Liver (tissue), 9 donors: Measurements from ENCODE around the gene RRP15. TPM values are rescaled to one million over a fixed set of nuclear protein-coding genes. Genes with fewer than 3 reads are reported as not detected.
A peak's percentile ranks its signal among the peaks of the same experiment; 100 is the strongest.

ENCODE experiments used
- DNase-seq: peaks from one replicate; pipeline ENCODE4 v3.0.0-alpha.2; 2017; ENCODE audit warnings: low spot score
- H3K27ac ChIP-seq, 2 donors: one replicate each; pipeline ENCODE4 v1.7.0; 2013; ENCODE audit warnings: inconsistent platforms in 2 of 2, low read length in 2 of 2, control low read depth in 1 of 2, low read depth in 1 of 2, mild to moderate bottlenecking in 1 of 2
- H3K27me3 ChIP-seq, 4 donors: one replicate each; pipeline versions ENCODE4 v1.6.1 to v1.7.0; 2013; ENCODE audit warnings: low read length in 3 of 4, inconsistent platforms in 1 of 4, mild to moderate bottlenecking in 1 of 4, moderate library complexity in 1 of 4; ENCODE audit not compliant: control insufficient read depth in 4 of 4, insufficient read depth in 4 of 4
- H3K36me3 ChIP-seq, 4 donors: one replicate each; pipeline versions ENCODE4 v1.6.1 to v1.7.0; 2013; ENCODE audit warnings: low read length in 3 of 4, mild to moderate bottlenecking in 3 of 4, low read depth in 1 of 4, moderate library complexity in 1 of 4; ENCODE audit not compliant: control insufficient read depth in 4 of 4, insufficient read depth in 3 of 4
- H3K4me1 ChIP-seq, 4 donors: one replicate each; pipeline versions ENCODE4 v1.6.1 to v1.7.0; 2013; ENCODE audit warnings: low read length in 3 of 4, mild to moderate bottlenecking in 3 of 4, moderate library complexity in 1 of 4; ENCODE audit not compliant: control insufficient read depth in 4 of 4, insufficient read depth in 4 of 4
- H3K4me3 ChIP-seq, 3 donors: one replicate each; pipeline versions ENCODE4 v1.6.1 to v1.7.0; 2013; ENCODE audit warnings: low read length in 3 of 3, control low read depth in 1 of 3, low read depth in 1 of 3, mild to moderate bottlenecking in 1 of 3
- H3K9ac ChIP-seq, 2 donors: one replicate each; pipeline ENCODE4 v1.7.0; 2013; ENCODE audit warnings: low read length in 2 of 2, mild to moderate bottlenecking in 2 of 2, moderate library complexity in 2 of 2, control low read depth in 1 of 2, low read depth in 1 of 2
- H3K9me3 ChIP-seq, 4 donors: one replicate each; pipeline versions ENCODE4 v1.6.1 to v1.7.0; 2013; ENCODE audit warnings: low read length in 3 of 4; ENCODE audit not compliant: control insufficient read depth in 4 of 4
- FOXA1 ChIP-seq: IDR thresholded peaks from 2 replicates; pipeline ENCODE4 v1.6.1; 2016; ENCODE audit warnings: antibody characterized with exemption
- FOXA2 ChIP-seq: IDR thresholded peaks from 2 replicates; pipeline ENCODE4 v1.6.1; 2016; ENCODE audit warnings: antibody characterized with exemption
- GABPA ChIP-seq, 2 donors: IDR thresholded peaks in 1 of 2; conservative IDR thresholded peaks in 1 of 2; 2 replicates each; pipeline ENCODE4 v1.6.1; 2016; ENCODE audit warnings: antibody characterized with exemption in 2 of 2, mild to moderate bottlenecking in 1 of 2, moderate library complexity in 1 of 2
- HNF4A ChIP-seq, 2 donors: conservative IDR thresholded peaks; 2 replicates each; pipeline ENCODE4 v1.6.1; 2016; ENCODE audit warnings: antibody characterized with exemption in 2 of 2, mild to moderate bottlenecking in 2 of 2
- JUND ChIP-seq, 2 donors: IDR thresholded peaks; 2 replicates each; pipeline ENCODE4 v1.6.1; 2016; ENCODE audit warnings: antibody characterized with exemption in 2 of 2
- NR2F2 ChIP-seq: IDR thresholded peaks from 2 replicates; pipeline ENCODE4 v1.6.1; 2016; ENCODE audit warnings: antibody characterized with exemption
- RAD21 ChIP-seq, 2 donors: IDR thresholded peaks; 2 replicates each; pipeline ENCODE4 v1.6.1; 2016; ENCODE audit warnings: antibody characterized with exemption in 2 of 2, mild to moderate bottlenecking in 2 of 2
- RXRA ChIP-seq, 2 donors: IDR thresholded peaks; 2 replicates each; pipeline ENCODE4 v1.6.1; 2017 to 2018; ENCODE audit warnings: antibody characterized with exemption in 2 of 2, mild to moderate bottlenecking in 1 of 2
- SP1 ChIP-seq: IDR thresholded peaks from 2 replicates; pipeline ENCODE4 v1.6.1; 2018; ENCODE audit warnings: antibody characterized with exemption, mild to moderate bottlenecking
- TAF1 ChIP-seq: conservative IDR thresholded peaks from 2 replicates; pipeline ENCODE4 v1.6.1; 2016; ENCODE audit warnings: antibody characterized with exemption, mild to moderate bottlenecking
- YY1 ChIP-seq: IDR thresholded peaks from 2 replicates; pipeline ENCODE4 v1.6.1; 2016; ENCODE audit warnings: antibody characterized with exemption, mild to moderate bottlenecking
- WGBS: extraction: QIAGEN DNeasy Blood & Tissue Kit; methylation state at CpG from one replicate; pipeline ENCODE4 v1.1.7; 2013; 5-methylcytosine and 5-hydroxymethylcytosine counted together
- polyA plus RNA-seq, 2 donors: library from polyadenylated mRNA; stranded (reverse) in 1 of 2; unstranded in 1 of 2; fragments of 200-250 nt in 1 of 2; fragments of >200 nt in 1 of 2; fragmentation: Nextera tagmentation in 1 of 2; extraction: Ambion mirVana in 1 of 2; gene quantifications; one replicate each; pipeline versions ENCODE4 v1.2.1 to v1.2.3, GENCODE V29; 2013 to 2015
- total RNA-seq, 2 donors: library from RNA; depleted of rRNA; stranded (reverse); fragments of >200 nt; gene quantifications; one replicate each; pipeline ENCODE4 v1.2.3, GENCODE V29; 2014
- TF ChIP-seq, protein P1 (sequence below): IDR thresholded peaks from 2 replicates; pipeline ENCODE4 v1.6.1; 2016; ENCODE audit warnings: antibody characterized with exemption, mild to moderate bottlenecking
- TF ChIP-seq, protein P2 (sequence below): IDR thresholded peaks from 2 replicates; pipeline ENCODE4 v1.6.1; 2016; ENCODE audit warnings: antibody characterized with exemption
- TF ChIP-seq, protein P3 (sequence below): fragments of 150-350 bp; IDR thresholded peaks from 2 replicates; pipeline ENCODE4 v1.5.1; 2017; ENCODE audit warnings: improper control_type of control experiment, low read depth, low read length; ENCODE audit not compliant: missing input control
- TF ChIP-seq, protein P4 (sequence below): IDR thresholded peaks from 2 replicates; pipeline ENCODE4 v1.6.1; 2016; ENCODE audit warnings: antibody characterized with exemption
- donor health status: healthy.
- donor health status: healthy.
- donor health status: healthy.
- donor health status: healthy.
- donor health status: healthy.

Gene RRP15
- total and polyA plus RNA-seq, 4 donors = 2.4 to 9.2 (median 5.2) TPM

DNA sequence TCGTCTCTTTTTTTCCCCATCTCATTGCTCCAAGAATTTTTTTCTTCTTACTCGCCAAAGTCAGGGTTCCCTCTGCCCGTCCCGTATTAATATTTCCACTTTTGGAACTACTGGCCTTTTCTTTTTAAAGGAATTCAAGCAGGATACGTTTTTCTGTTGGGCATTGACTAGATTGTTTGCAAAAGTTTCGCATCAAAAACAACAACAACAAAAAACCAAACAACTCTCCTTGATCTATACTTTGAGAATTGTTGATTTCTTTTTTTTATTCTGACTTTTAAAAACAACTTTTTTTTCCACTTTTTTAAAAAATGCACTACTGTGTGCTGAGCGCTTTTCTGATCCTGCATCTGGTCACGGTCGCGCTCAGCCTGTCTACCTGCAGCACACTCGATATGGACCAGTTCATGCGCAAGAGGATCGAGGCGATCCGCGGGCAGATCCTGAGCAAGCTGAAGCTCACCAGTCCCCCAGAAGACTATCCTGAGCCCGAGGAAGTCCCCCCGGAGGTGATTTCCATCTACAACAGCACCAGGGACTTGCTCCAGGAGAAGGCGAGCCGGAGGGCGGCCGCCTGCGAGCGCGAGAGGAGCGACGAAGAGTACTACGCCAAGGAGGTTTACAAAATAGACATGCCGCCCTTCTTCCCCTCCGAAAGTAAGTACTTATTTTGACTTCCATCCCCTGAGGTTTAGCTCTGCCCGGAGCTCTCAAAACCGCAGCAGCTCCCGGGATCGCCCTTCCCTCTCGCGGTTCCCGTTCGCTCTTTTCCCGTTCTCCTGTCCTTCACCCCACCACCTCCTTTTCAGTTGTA is 61.5 kb downstream of the RRP15 start (continued):
- TF ChIP-seq TAF1 (no peak), YY1 (no peak), FOXA2 (no peak), NR2F2 (no peak), FOXA1 (no peak)
- TF ChIP-seq, protein P1, sequence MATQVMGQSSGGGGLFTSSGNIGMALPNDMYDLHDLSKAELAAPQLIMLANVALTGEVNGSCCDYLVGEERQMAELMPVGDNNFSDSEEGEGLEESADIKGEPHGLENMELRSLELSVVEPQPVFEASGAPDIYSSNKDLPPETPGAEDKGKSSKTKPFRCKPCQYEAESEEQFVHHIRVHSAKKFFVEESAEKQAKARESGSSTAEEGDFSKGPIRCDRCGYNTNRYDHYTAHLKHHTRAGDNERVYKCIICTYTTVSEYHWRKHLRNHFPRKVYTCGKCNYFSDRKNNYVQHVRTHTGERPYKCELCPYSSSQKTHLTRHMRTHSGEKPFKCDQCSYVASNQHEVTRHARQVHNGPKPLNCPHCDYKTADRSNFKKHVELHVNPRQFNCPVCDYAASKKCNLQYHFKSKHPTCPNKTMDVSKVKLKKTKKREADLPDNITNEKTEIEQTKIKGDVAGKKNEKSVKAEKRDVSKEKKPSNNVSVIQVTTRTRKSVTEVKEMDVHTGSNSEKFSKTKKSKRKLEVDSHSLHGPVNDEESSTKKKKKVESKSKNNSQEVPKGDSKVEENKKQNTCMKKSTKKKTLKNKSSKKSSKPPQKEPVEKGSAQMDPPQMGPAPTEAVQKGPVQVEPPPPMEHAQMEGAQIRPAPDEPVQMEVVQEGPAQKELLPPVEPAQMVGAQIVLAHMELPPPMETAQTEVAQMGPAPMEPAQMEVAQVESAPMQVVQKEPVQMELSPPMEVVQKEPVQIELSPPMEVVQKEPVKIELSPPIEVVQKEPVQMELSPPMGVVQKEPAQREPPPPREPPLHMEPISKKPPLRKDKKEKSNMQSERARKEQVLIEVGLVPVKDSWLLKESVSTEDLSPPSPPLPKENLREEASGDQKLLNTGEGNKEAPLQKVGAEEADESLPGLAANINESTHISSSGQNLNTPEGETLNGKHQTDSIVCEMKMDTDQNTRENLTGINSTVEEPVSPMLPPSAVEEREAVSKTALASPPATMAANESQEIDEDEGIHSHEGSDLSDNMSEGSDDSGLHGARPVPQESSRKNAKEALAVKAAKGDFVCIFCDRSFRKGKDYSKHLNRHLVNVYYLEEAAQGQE = no peak

DNA sequence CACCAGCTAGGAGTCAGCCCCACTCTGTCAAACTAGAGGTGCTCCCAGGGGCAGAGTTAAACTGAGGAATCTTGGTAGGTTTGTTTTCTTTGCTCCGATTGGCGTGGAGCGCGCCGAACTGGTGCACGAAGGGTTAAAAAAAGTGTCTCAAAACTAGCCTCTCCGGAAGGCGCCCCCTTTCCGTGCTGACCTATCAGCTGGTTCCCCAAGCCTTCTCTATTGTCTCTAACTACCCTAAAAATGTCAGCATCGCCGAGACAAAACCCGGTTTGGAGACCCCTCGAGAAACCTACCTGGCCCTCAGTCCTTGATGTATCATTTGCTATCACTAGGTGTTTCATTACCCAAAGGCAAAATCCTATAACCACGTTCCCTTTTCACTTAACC is 62.2 kb downstream of the RRP15 start:
- TF ChIP-seq RAD21 (IDR thresholded peaks at IDR 0.05) (peak in 1 of 2 donors; percentile 4), NR2F2 (no peak)
- Histone ChIP-seq H3K36me3 (no peaks in the 10 kb centered on the region), H3K27me3 (no peaks in the 10 kb centered on the region), H3K9ac (peak overlapping the region in 1 of 2 donors; percentile 10), H3K27ac (peak overlapping the region; percentile 13 to 31), H3K4me3 (peak overlapping the region in 1 of 3 donors; percentile 45), H3K9me3 (no peaks in the 10 kb centered on the region), H3K4me1 (peaks cover 4 to 28% (median 24%) of the 10 kb centered on the region in 4 donors)
- WGBS = 8% methylated on average over 14 of the region's 14 CpGs
- DNase-seq = no peak

DNA sequence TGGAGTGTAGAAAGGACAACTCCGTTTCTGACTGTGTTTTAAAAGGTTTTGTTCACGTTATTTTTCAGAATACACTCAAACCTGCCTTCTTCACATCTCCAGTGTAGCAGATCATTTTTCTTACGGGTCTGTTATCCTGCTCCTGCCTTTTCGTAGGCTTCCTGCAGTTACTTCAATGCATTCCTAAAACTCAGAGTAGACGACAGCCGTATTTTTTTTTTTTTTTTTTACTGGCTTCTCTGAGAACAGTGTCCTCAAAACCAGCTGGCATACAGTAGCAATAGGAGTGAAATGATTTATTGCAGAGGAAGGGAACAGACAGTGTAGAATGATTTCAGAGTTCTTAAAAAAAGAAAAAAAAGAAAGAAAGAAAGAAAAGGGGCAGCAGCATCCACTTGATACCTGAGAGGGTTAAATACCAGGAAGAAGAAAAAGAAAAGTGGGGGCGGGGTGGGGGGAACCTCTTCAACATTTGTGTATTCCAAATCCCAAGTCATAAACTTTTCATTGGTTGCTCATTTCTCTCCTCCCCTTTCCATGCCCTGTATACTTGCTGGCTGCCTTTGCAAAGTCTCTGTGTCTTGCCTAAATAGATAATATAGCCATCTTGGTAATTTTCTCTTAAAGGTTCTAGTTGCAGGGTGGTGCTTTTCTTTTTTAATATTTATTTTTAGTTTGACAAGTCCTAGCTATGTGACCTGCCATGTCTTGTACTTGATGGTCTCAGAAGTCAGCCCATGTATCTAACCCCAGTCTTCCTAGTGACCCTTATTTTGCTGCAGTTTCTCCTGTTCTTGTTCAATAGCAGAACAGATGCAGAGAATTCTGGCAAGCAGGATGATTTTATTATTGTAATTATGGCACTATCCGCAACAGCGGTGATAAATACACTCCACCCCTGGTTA is 62.9 kb downstream of the RRP15 start:
- no peak for DNase-seq
- Histone ChIP-seq H3K4me3 (peak overlapping the region in 1 of 3 donors; percentile 45), H3K4me1 (peaks cover 4 to 28% (median 24%) of the 10 kb centered on the region in 4 donors), H3K27ac (peak overlapping the region; percentile 20 to 31), H3K9ac (no peak overlapping the region), H3K36me3 (no peaks in the 10 kb centered on the region), H3K27me3 (no peaks in the 10 kb centered on the region), H3K9me3 (no peaks in the 10 kb centered on the region)
- 34% methylated on average over 9 of the region's 9 CpGs for WGBS
- no peak for TF ChIP-seq FOXA2
- TF ChIP-seq GABPA (IDR thresholded peaks at IDR 0.05 in 1 of 2, conservative IDR thresholded peaks at IDR 0.05 in 1 of 2) = no peak
- no peak for TF ChIP-seq TAF1
- TF ChIP-seq RXRA (IDR thresholded peaks at IDR 0.05) = no peak
- TF ChIP-seq FOXA1 = no peak
- TF ChIP-seq HNF4A (conservative IDR thresholded peaks at IDR 0.05) = no peak
- TF ChIP-seq RAD21 (IDR thresholded peaks at IDR 0.05) = no peak
- no peak for TF ChIP-seq JUND (IDR thresholded peaks at IDR 0.05)
- no peak for TF ChIP-seq NR2F2
- TF ChIP-seq, protein P2, sequence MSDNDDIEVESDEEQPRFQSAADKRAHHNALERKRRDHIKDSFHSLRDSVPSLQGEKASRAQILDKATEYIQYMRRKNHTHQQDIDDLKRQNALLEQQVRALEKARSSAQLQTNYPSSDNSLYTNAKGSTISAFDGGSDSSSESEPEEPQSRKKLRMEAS = no peak
- TF ChIP-seq, protein P3, sequence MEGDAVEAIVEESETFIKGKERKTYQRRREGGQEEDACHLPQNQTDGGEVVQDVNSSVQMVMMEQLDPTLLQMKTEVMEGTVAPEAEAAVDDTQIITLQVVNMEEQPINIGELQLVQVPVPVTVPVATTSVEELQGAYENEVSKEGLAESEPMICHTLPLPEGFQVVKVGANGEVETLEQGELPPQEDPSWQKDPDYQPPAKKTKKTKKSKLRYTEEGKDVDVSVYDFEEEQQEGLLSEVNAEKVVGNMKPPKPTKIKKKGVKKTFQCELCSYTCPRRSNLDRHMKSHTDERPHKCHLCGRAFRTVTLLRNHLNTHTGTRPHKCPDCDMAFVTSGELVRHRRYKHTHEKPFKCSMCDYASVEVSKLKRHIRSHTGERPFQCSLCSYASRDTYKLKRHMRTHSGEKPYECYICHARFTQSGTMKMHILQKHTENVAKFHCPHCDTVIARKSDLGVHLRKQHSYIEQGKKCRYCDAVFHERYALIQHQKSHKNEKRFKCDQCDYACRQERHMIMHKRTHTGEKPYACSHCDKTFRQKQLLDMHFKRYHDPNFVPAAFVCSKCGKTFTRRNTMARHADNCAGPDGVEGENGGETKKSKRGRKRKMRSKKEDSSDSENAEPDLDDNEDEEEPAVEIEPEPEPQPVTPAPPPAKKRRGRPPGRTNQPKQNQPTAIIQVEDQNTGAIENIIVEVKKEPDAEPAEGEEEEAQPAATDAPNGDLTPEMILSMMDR = no peak
- no peak for TF ChIP-seq YY1
- TF ChIP-seq, protein P1 = no peak
- TF ChIP-seq, protein P4, sequence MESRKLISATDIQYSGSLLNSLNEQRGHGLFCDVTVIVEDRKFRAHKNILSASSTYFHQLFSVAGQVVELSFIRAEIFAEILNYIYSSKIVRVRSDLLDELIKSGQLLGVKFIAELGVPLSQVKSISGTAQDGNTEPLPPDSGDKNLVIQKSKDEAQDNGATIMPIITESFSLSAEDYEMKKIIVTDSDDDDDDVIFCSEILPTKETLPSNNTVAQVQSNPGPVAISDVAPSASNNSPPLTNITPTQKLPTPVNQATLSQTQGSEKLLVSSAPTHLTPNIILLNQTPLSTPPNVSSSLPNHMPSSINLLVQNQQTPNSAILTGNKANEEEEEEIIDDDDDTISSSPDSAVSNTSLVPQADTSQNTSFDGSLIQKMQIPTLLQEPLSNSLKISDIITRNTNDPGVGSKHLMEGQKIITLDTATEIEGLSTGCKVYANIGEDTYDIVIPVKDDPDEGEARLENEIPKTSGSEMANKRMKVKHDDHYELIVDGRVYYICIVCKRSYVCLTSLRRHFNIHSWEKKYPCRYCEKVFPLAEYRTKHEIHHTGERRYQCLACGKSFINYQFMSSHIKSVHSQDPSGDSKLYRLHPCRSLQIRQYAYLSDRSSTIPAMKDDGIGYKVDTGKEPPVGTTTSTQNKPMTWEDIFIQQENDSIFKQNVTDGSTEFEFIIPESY = no peak
- TF ChIP-seq SP1 = no peak
